Measurements from ENCODE around the gene EMSY.

Gene EMSY

DNA sequence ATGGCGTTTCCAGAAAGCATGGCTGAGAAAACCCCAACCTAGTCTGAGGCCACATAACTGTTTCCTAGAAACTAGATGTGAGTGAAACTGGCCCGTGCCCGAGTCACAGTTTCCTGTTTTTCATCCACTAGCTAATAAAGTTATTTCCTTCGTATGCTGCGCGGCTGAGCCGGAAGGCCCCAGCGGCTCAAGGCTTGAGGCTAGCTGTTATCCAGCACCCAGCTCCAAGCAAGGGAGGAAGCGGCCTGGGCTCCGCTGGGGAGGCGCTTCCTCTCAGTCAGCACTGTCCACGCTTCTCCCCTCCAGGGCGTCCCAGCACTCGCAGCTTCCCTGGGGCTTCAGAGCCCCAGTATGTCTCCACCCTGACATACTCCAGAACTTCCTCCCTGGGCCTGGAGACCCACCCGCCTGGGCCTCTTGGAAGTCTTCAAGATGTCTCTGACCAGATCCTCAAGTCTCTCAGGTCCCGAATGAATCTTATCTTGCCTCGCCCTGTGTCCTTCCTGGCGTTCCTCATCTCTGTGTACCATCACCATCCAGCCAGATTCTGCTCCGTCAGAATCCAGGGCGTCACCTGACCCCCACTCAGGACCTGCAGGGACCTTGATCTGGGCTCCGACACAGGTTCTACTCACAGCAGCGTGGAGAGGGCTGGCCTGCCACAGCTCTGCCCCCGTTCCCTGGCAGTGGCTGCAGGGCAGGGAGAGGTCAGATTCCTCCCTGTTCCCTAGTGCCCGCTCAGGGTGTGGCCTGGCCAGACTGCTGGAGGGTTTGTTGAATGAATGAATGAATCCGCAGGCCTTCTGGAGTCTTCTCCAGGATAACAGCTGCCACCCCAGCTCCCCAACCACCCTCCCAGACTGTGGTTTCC is 143.9 kb downstream of the EMSY start:
- DNase-seq (ENCODE audit: low spot score): no peak
- TF ChIP-seq, protein P1, sequence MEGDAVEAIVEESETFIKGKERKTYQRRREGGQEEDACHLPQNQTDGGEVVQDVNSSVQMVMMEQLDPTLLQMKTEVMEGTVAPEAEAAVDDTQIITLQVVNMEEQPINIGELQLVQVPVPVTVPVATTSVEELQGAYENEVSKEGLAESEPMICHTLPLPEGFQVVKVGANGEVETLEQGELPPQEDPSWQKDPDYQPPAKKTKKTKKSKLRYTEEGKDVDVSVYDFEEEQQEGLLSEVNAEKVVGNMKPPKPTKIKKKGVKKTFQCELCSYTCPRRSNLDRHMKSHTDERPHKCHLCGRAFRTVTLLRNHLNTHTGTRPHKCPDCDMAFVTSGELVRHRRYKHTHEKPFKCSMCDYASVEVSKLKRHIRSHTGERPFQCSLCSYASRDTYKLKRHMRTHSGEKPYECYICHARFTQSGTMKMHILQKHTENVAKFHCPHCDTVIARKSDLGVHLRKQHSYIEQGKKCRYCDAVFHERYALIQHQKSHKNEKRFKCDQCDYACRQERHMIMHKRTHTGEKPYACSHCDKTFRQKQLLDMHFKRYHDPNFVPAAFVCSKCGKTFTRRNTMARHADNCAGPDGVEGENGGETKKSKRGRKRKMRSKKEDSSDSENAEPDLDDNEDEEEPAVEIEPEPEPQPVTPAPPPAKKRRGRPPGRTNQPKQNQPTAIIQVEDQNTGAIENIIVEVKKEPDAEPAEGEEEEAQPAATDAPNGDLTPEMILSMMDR (IDR thresholded peaks at IDR 0.05; ENCODE audit: extremely low read depth, insufficient read depth, missing control alignments): no peak
- in situ Hi-C loops (cut with MboI; ENCODE audit: low pct_unique_long_range_greater_than_20kb, low sequenced_read_pairs, unreplicated experiment): no loop called here

- DNase-seq (ENCODE audit: low spot score): no peak
- in situ Hi-C loops (cut with MboI; ENCODE audit: low pct_unique_long_range_greater_than_20kb, low sequenced_read_pairs, unreplicated experiment): no loop called here
- TF ChIP-seq, protein P1 (IDR thresholded peaks at IDR 0.05; ENCODE audit: extremely low read depth, insufficient read depth, missing control alignments): no peak
These were observed 144.7 kb downstream of the EMSY start for GRCh38 chr11:76589477-76589876.

GRCh38 chr11:76589964-76590950 is 145.4 kb downstream of the EMSY start:
- in situ Hi-C loops (cut with MboI; ENCODE audit: low pct_unique_long_range_greater_than_20kb, low sequenced_read_pairs, unreplicated experiment): no loop called here
- TF ChIP-seq, protein P1 (IDR thresholded peaks at IDR 0.05; ENCODE audit: extremely low read depth, insufficient read depth, missing control alignments): no peak

GRCh38 chr11:76591416-76591815 is 146.6 kb downstream of the EMSY start:
- DNase-seq (ENCODE audit: low spot score): no peak
- in situ Hi-C loops (cut with MboI; ENCODE audit: low pct_unique_long_range_greater_than_20kb, low sequenced_read_pairs, unreplicated experiment): no loop called here
- TF ChIP-seq, protein P1 (IDR thresholded peaks at IDR 0.05; ENCODE audit: extremely low read depth, insufficient read depth, missing control alignments): no peak

More at GRCh38 chr11:76589964-76590950, 145.4 kb downstream of the EMSY start:
- DNase-seq (ENCODE audit: low spot score): no peak

- in situ Hi-C loops (cut with MboI; ENCODE audit: low pct_unique_long_range_greater_than_20kb, low sequenced_read_pairs, unreplicated experiment): no loop called here
- DNase-seq (ENCODE audit: low spot score): no peak
- TF ChIP-seq, protein P1 (IDR thresholded peaks at IDR 0.05; ENCODE audit: extremely low read depth, insufficient read depth, missing control alignments): no peak
These were observed 147.5 kb downstream of the EMSY start for GRCh38 chr11:76592025-76592914.
